ENCODE results near the gene DHX35.

The DHX35 gene

GRCh38 chr20:38962044-38962927 lies at the start of gene DHX35:
TSS of gene DHX35 (plus strand) at chr20:38962344. CDS start at chr20:38962368, 24 bp downstream.
- ATAC-seq (peak; percentile 100), DNase-seq (peak; percentile 99)

GRCh38 chr20:38915355-38915754 lies 46.8 kb upstream of the DHX35 start:
- no peak for ATAC-seq
- DNase-seq = no peak

GRCh38 chr20:38917657-38918056 lies 44.5 kb upstream of the DHX35 start:
- no peak for ATAC-seq
- no peak for DNase-seq

DNA sequence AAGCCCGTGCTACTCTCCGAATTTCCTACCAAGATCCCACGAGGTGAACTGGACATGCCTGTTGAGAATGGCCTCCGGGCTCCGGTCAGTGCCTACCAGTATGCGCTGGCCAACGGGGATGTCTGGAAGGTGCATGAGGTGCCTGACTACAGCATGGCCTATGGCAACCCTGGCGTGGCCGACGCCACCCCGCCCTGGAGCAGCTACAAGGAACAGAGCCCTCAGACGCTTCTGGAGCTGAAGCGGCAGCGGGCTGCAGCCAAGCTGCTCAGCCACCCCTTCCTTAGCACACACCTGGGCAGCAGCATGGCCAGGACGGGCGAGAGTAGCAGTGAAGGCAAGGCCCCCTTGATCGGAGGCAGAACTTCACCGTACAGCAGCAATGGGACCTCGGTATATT lies 44.0 kb upstream of the DHX35 start:
- ATAC-seq = no peak
- no peak for DNase-seq

DNA sequence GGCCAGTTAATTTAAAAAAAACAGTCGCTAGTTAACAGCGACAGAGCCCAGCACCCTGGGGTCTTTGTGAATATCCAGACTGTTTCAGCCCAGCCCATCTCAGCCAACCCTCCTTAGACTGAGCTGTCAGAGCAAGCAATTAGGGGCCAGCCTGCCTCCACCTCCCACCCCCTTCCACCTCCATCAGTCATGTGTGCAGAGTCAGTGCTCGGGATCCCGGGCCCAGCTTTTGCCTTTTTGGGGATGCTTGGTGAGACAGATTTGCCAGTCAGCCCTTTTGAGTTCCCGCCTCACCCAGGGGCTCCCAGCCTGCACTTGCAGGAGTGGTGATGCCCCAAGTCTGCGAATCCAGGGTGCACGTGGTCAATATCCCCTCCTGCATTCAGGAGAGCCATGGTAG lies 42.5 kb upstream of the DHX35 start:
- ATAC-seq = no peak

DNA sequence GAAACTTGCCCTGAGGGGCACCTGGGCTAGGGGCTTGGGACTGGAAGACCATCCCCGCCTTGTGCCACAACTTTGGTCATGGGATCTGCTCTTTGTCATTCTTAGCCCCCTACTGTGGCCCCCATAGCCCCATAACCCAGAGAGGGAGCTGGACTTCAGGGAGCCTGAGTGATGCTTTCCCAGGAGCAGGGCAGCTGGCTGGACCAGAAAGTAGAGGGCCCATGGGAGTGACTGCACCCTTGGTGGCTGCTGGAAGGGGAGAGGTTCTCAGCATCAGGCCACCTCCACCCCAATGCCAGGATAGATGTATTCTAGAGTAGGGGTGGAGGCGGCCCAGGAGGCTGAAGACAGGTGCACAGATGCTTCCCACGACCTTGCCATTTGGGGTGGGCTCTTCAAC lies 41.7 kb upstream of the DHX35 start:
- no peak for DNase-seq
- no peak for ATAC-seq

More for the DNA sequence above, 42.5 kb upstream of the DHX35 start:
- no peak for DNase-seq

DNA sequence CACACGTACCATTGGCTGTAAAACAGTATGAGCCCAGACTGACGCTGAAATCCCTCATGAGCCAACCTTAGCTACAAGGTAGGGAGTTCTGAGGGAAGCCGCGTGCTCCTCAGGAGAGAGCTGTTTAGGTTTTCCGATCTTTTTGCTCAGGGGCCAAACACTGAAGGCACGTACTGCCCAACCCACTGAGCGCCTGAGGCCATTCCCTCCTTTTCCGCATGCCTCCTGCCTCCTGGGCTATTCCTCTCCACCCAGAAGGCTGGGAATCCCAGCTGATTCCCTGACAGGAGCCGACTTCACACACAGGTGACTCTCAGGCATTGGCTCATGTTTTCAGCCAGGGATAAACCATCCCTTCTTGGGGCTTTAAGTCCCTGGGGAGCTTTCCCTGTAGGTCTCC lies 41.3 kb upstream of the DHX35 start:
- no peak for DNase-seq
- no peak for ATAC-seq

GRCh38 chr20:38924718-38925117 lies 37.4 kb upstream of the DHX35 start:
- DNase-seq (no peak), ATAC-seq (no peak)

DNA sequence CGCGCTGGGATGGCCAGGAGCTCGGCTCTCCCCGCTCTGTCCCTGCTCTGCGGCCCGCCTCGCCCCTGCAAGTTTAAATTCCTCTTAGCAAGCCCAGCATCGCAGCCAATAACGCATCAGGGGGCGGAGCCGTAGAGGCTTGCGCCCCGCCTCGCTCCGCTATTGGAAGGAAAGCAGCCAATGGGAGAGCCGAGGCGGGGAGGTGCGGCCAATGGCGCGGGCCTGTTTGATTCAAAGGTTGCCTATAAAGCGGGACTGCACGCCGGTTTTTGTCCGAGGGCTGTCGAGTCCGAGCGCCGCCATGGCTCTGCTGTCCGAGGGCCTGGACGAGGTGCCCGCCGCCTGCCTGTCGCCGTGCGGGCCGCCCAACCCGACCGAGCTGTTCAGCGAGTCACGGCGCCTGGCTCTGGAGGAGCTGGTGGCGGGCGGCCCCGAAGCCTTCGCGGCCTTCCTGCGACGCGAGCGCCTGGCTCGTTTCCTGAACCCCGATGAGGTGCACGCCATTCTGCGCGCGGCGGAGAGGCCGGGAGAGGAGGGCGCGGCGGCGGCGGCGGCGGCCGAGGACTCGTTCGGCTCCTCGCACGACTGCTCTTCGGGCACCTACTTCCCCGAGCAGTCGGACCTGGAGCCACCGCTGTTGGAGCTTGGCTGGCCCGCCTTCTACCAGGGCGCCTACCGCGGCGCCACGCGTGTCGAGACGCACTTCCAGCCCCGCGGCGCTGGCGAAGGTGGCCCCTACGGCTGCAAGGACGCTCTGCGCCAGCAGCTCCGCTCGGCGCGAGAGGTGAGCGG lies 35.8 kb upstream of the DHX35 start, which contains the start of gene FAM83D:
Gene FAM83D (plus strand): TSS at position 276 of the 792 bp plus-strand sequence. CDS start 26 bp downstream, at position 302.
- peak; percentile 95 for DNase-seq
- ATAC-seq = peak; percentile 95

GRCh38 chr20:38926934-38927616 lies 35.1 kb upstream of the DHX35 start:
- peak; percentile 1 for ATAC-seq
- no peak for DNase-seq

- no peak for DNase-seq
- no peak for ATAC-seq
These were observed 34.1 kb upstream of the DHX35 start for GRCh38 chr20:38927902-38928578.

- no peak for ATAC-seq
These were observed 31.9 kb upstream of the DHX35 start for GRCh38 chr20:38930242-38930569.

GRCh38 chr20:38931984-38932383 lies 30.2 kb upstream of the DHX35 start:
- no peak for ATAC-seq
- no peak for DNase-seq

More at GRCh38 chr20:38930242-38930569, 31.9 kb upstream of the DHX35 start:
- no peak for DNase-seq

DNA sequence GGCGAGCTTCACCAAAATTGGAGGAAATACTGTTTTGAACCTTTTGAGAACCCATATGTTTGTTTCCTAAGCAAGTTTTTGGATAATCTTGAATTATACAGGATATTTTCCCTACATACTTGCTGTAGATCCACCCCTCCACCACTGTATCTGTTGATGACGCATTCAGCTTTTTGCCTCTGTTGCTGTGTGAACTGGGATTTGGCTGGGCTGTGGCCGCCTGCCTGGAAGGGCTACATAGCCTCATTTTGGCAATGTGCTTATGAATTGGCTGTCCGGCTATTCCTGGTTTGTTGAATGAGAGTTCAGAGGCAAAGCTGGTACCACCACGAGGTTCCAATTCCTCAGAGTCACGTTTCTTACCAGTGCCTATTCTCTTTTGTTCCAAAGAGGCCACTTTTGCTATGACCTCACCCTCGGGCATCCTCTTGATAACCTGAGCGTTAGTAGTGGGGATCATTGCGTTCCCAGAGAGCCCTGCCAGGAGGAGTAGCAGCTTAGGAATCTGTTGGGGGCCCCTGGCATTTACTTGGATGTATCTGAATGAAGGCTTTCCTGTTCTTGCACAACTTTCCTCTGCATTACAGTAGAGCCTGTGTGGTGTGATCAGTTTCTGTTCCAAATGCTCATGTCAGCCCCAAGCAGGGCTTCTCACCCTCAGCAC lies 29.6 kb upstream of the DHX35 start:
- ATAC-seq (no peak), DNase-seq (no peak)

DNA sequence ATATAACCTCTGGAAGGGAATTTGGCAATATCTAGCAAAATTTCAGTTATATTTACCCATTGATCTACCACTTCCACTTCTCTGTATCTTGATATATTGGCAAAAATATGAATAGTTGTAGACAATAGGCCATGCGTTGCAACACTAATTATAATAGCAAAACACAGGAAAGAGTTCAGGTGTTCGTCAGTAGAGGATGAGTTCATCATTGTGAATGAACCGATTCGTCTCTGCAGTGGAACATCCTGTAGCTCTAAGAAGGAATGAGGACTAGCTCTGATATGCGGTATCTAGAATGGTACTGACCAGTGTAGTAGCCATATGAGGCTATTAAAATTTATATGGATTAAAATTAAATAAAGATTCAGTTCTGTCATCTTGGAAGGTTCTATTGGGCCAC lies 27.6 kb upstream of the DHX35 start:
- DNase-seq (no peak), ATAC-seq (no peak)

DNA sequence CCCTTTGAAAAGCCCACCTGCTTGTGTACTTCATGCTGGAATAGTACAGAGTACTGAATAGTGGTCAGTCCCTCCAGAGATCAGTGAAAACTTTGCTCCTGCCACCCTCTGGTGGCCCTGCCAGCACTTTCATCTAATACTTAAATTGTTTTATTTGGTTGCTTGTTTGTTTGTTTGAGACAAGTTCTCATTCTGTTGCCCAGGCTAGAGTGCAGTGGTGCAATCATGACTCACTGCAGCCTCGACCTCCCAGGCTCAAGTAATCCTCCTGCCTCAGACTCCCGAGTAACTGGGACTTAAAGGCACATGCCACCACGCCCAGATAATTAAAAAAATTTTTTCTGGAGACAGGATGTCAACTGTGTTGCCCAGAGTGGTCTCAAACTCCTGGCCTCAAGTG lies 26.9 kb upstream of the DHX35 start:
- DNase-seq = no peak

GRCh38 chr20:38935967-38936407 lies 26.2 kb upstream of the DHX35 start:
- ATAC-seq = no peak
- no peak for DNase-seq

More for the DNA sequence above, 26.9 kb upstream of the DHX35 start:
- no peak for ATAC-seq

GRCh38 chr20:38937000-38937399 lies 25.1 kb upstream of the DHX35 start:
- DNase-seq (no peak), ATAC-seq (no peak)

GRCh38 chr20:38937978-38938473 lies 24.1 kb upstream of the DHX35 start:
- ATAC-seq = no peak

GRCh38 chr20:38939686-38940085 lies 22.5 kb upstream of the DHX35 start:
- ATAC-seq = no peak
- DNase-seq = no peak

More at GRCh38 chr20:38937978-38938473, 24.1 kb upstream of the DHX35 start:
- DNase-seq = no peak

GRCh38 chr20:38940644-38941043 lies 21.5 kb upstream of the DHX35 start:
- DNase-seq (no peak), ATAC-seq (no peak)

All from stimulated activated naive CD8-positive, alpha-beta T cell treated with anti-CD3 and anti-CD28 coated beads, Interleukin-15, Interleukin-2, amounts not matched to agents 100 U/mL and 50 U/mL, for 24 hours (primary cell).